Suprapubic skin (tissue), 3 donors: Measurements from ENCODE around the gene ATAD3A.

ENCODE experiments used
- CTCF ChIP-seq, 2 donors: fragments of 200-600 bp in 1 of 2; fragments of 450-650 bp in 1 of 2; sonication (generic) in 1 of 2; IDR thresholded peaks; one replicate each; pipeline ENCODE4 v1.5.1; 2016 to 2019; ENCODE audit warnings: antibody characterized with exemption in 2 of 2, mild to moderate bottlenecking in 1 of 2, moderate library complexity in 1 of 2
- EP300 ChIP-seq: sonication (generic); formaldehyde crosslinking; IDR thresholded peaks from one replicate; pipeline ENCODE4 v1.6.1; 2017; ENCODE audit warnings: antibody characterized with exemption
- POLR2A ChIP-seq, 2 donors: fragments of 450-650 bp; IDR thresholded peaks; one replicate each; pipeline ENCODE4 v1.6.1; 2017; ENCODE audit warnings: antibody characterized with exemption in 2 of 2, mild to moderate bottlenecking in 2 of 2, moderate library complexity in 2 of 2

- TF ChIP-seq CTCF (IDR thresholded peaks at IDR 0.05) (no peak), EP300 (no peak), POLR2A (IDR thresholded peaks at IDR 0.05) (no peak)
Measured at GRCh38 chr1:1535201-1536018, 23.4 kb downstream of the ATAD3A start.
